Eye (tissue), 1 donor: ENCODE measurements around the gene MECP2.
A peak's percentile ranks its signal among the peaks of the same experiment; 100 is the strongest.
"Not testable (repeated sequence)": the region's sequence is repeated elsewhere in the genome, so short reads cannot be mapped to it uniquely, and the experiment has no call there.

ENCODE experiments used
- DNase-seq: peaks from one replicate; pipeline ENCODE4 v3.0.0-alpha.2; 2015

The MECP2 gene

GRCh38 chrX:154097589-154098541 lies at the start of gene MECP2:
TSS of gene MECP2 (minus strand) at chrX:154097717.
- peak; percentile 95 for DNase-seq

DNA sequence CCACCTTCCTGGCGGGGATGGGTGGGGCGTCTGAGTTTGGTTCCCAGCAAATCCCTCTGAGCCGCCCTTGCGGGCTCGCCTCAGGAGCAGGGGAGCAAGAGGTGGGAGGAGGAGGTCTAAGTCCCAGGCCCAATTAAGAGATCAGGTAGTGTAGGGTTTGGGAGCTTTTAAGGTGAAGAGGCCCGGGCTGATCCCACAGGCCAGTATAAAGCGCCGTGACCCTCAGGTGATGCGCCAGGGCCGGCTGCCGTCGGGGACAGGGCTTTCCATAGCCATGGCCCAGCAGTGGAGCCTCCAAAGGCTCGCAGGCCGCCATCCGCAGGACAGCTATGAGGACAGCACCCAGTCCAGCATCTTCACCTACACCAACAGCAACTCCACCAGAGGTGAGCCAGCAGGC lies 46.5 kb upstream of the MECP2 start, which contains the start of gene OPN1LW:
Gene OPN1LW, plus strand, starts transcription at position 234 of the 400 bp plus-strand sequence. Its CDS starts 41 bp downstream, at position 275.
- DNase-seq = not testable (repeated sequence)

DNA sequence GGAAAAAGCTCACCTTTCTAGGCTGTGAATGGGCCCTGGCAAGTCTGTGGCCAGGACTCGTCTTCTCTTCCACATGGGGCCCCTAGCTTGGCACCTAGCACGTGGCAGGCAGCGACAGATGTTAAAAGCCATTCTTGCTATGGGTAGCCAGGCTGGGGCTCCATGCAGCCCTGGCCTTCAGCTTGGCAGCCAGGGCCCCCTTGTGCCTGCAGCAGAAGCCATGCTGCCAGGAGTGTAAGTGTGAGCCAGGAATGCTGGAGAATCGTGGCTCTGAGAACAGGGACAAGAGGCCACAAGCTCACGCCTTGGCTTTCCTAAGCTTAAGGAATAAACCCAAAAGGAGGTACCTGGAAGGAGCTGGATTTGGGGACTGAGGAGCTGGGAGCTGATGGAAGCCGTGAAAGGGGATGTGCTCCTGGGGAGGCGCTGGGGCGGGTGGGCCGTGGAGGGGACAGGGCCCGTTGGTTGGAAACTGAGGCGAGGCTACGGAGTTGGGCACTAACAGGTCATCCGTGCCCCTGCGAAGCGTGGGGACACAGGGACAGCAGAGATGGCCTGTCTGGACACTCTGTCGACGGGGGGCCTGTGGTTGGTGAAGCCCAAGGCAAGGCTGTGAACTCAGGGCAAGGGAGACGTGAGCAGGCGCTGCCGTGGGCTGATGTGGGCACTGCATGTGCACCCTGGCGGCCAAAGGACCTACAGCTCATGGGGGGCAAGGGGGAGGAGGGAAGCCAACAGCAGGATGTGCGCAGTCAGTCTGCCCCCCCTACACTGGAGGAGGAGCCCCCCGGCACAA lies 45.6 kb upstream of the MECP2 start:
- no peak for DNase-seq

- no peak for DNase-seq
Observed at GRCh38 chrX:154142386-154142785, 44.9 kb upstream of the MECP2 start.

DNA sequence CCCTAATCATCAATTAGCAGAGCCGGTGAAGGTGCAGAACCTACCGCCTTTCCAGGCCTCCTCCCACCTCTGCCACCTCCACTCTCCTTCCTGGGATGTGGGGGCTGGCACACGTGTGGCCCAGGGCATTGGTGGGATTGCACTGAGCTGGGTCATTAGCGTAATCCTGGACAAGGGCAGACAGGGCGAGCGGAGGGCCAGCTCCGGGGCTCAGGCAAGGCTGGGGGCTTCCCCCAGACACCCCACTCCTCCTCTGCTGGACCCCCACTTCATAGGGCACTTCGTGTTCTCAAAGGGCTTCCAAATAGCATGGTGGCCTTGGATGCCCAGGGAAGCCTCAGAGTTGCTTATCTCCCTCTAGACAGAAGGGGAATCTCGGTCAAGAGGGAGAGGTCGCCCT lies 43.2 kb upstream of the MECP2 start:
- no peak for DNase-seq

- DNase-seq = no peak
Observed at GRCh38 chrX:154140206-154140605, 42.7 kb upstream of the MECP2 start.

GRCh38 chrX:154138857-154139256 lies 41.3 kb upstream of the MECP2 start:
- DNase-seq = no peak

GRCh38 chrX:154136627-154137161 lies 39.2 kb upstream of the MECP2 start:
- DNase-seq = peak; percentile 86

GRCh38 chrX:154135458-154136229 lies 38.1 kb upstream of the MECP2 start:
- DNase-seq = no peak

- DNase-seq = no peak
Observed at GRCh38 chrX:154132366-154132765, 34.8 kb upstream of the MECP2 start.

- no peak for DNase-seq
Observed at GRCh38 chrX:154131955-154132354, 34.4 kb upstream of the MECP2 start.

DNA sequence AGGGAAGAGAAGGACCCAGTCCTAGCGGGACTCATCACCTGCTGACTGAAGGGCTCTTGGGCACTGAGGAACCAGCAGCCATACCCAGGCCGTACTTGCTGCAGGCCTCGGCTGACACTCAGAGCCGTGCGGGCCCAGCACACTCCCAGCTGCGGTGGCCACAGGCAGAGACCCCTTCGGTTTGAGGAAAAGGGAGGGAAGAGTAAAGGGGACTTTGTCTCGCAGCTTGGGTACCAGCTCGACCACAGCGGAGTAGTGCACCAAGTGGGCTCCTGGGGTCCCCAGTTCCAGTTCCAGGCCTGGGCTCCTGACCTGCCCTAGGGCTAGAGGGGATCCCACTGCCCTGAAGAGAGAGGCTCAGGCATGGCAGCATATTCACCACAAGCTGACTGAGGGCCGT lies 28.6 kb upstream of the MECP2 start:
- DNase-seq = no peak

DNA sequence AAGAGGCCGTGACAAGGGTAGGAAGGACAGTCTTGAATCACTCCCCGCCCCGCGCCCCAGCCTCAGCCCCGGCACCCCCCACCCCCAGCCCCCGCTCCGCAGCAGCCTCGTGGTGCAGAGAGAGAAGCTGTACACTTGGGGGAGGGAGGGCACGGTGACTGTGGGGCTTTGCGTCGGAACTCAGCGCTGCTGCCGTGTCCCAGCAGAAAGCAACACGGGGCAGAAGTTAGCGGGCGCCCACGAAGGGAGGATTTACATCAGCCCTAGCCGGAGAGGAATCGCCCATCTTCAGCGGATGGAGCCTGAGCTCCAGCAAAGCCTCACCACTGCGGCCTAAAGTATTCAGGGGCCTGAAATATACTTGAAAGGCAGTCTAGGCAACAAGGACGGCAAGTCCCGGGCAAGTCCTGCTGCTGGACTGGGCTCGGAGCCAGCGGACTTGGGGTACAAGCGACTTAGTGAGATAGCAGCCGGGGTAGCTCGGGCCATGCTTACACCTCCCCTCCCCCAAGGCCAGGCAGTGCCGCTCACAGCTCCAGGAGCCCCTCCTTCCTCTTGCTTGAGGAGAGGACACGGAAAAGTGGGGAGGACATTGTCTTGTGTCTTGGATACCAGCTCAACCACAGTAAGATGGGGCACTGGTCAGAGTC lies 28.0 kb upstream of the MECP2 start:
- no peak for DNase-seq

DNA sequence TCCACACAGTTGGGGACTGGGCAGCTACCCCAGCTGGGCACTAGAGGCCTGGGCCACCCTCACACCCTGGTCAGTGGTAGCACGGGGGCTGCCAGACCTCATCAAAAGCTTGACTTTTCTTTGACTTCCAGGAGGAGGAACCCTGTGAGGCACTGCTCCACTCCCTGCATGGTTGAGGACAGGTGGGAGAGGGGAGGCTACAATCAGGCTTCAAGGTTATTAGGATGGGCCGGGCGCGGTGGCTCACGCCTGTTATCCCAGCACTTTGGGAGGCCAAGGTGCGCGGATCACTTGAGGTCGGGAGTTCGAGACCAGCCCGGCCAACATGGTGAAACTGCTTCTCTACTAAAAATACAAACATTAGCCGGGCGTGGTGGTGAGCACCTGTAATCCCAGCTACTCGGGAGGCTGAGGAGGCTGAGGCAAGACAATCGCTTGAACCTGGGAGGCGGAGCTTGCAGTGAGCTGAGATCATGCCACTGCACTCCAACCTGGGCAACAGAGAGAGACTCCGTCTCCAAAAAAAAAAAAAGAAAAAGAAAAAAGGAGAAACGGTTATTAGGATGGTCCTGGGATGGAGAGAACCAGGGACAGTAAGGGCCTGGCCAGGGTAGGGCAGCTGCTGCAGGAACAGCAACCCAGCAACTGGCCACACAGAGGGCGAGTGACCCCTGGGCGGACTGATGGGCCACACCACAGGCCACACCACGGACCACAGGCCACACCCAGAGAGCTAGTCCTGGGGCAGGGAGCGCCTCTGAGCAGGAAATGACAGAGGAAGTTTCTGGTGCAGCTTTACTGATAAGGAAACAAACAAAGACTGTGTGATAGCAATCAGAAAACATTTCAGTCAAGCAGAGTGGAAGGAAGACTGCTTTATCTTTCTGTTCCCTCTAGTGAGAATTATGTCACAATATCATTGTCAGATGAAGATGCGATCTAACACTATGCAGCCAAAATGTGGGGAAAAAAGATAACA lies 26.0 kb upstream of the MECP2 start:
- no peak for DNase-seq

- no peak for DNase-seq
Observed at GRCh38 chrX:154121961-154122360, 24.4 kb upstream of the MECP2 start.

- DNase-seq = no peak
Observed at GRCh38 chrX:154121207-154121606, 23.7 kb upstream of the MECP2 start.

GRCh38 chrX:154120567-154120966 lies 23.1 kb upstream of the MECP2 start:
- DNase-seq = no peak

- DNase-seq = no peak
Observed at GRCh38 chrX:154117566-154117965, 20.0 kb upstream of the MECP2 start.

DNA sequence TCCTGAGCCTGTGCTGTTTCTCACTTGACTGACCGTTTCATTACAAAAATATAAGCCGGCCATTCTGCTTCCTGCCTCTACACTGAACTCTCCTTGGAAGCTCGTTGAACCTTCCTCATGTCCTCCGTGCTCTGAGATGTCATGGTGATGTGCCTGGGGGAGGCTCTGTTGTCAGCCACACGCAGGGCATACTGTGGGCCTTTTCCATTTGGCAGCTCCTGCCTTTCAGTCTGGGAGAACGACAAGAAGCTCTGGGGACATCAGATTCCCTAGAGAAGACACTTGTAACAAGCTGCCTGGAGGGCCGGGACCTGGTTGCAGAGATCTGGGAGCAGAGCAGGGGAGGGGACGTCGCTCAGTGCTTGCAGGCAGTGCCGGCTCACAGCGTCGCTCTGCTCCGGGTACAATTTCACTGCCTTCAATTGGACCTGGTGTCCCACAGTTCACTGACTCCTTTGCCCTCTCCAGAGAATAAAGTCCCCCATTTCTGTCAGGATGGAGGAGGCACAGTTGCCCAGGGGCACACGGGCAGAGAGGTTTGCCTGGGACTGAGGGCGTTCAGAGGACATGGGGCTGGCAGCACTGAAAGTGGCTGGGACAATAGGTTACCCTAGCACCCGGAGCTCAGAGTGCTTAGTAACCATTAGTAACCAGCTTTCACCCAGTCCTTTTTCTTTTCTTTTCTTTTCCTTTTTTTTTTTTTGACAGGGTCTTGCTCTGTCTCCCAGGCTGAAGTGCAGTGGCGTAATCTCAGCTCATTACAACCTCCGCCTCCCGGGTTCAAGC lies 19.1 kb upstream of the MECP2 start:
- no peak for DNase-seq

GRCh38 chrX:154115750-154116149 lies 18.2 kb upstream of the MECP2 start:
- DNase-seq = no peak
